BJ (cell line): ENCODE measurements around the gene LIN7C. TPM values are rescaled to one million over a fixed set of nuclear protein-coding genes. Genes with fewer than 3 reads are reported as not detected.

Experiments used
- CTCF ChIA-PET: fragments of 350-600 bp; formaldehyde crosslinking; extraction: SDS; loops from one replicate; lab custom pipeline; 2021; ENCODE audit warnings: antibody characterized with exemption, inconsistent platforms; lab: Yijun Ruan, JAX
- POLR2A ChIA-PET: fragments of 300-600 bp; sonication (Branson Sonifier 250); formaldehyde crosslinking; extraction: SDS; loops from one replicate; lab custom pipeline; 2021; ENCODE audit warnings: antibody characterized with exemption; lab: Charles Lee
- DNase-seq: peaks from one replicate; pipeline ENCODE4 v3.0.0-alpha.2; 2011; ENCODE audit warnings: low read depth
- H3K27me3 ChIP-seq: 2 replicates; pipeline ENCODE4 v1.6.0; 2011; ENCODE audit warnings: low read length; ENCODE audit not compliant: control insufficient read depth, insufficient read depth
- H3K36me3 ChIP-seq: 2 replicates; pipeline ENCODE4 v1.5.1; 2011; ENCODE audit warnings: low read length; ENCODE audit not compliant: control insufficient read depth, insufficient read depth
- H3K4me3 ChIP-seq: 2 replicates; pipeline ENCODE4 v1.5.1; 2011; ENCODE audit warnings: low read depth, mild to moderate bottlenecking, control low read depth, low read length
- CTCF ChIP-seq: IDR thresholded peaks from 2 replicates; pipeline ENCODE4 v1.5.1; 2011; ENCODE audit warnings: low read depth, mild to moderate bottlenecking, control low read depth, inconsistent platforms, low read length, moderate library complexity; ENCODE audit not compliant: insufficient read depth
- polyA plus RNA-seq: library from polyadenylated mRNA; depleted of rRNA; stranded (reverse); fragments of >200 nt; gene quantifications from 2 replicates; pipeline ENCODE4 v1.2.3, GENCODE V29; 2011

LIN7C gene
- polyA plus RNA-seq, 1 experiment, result 5.8 TPM

GRCh38 chr11:27477831-27478230, 28.7 kb downstream of the LIN7C start:
- no peak for TF ChIP-seq CTCF
- no peak for DNase-seq
- POLR2A ChIA-PET, result no interaction called here
- Histone ChIP-seq H3K27me3 (no peaks in the 10 kb centered on the region), H3K36me3 (no peaks in the 10 kb centered on the region), H3K4me3 (no peak overlapping the region)
- CTCF ChIA-PET, result no interaction called here

DNA sequence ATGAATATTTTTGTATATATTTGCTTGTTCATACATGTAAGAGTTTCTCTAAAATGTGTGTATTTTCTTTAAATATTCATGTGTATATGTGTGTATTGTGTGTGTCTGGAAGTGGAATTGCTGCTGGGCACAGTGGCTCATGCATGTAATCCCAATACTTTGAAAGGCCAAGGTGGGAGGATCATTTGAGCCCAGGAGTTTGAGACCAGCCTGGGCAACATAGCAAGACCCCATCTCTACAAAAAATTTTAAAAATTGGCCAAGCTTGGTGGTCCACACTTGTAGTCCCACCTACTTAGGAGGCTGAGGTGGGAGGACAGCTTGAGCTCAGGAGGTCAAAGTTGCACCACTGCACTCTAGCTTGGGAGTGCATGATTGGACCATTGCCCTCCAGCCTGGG, 29.3 kb downstream of the LIN7C start:
- POLR2A ChIA-PET, result no interaction called here

DNA sequence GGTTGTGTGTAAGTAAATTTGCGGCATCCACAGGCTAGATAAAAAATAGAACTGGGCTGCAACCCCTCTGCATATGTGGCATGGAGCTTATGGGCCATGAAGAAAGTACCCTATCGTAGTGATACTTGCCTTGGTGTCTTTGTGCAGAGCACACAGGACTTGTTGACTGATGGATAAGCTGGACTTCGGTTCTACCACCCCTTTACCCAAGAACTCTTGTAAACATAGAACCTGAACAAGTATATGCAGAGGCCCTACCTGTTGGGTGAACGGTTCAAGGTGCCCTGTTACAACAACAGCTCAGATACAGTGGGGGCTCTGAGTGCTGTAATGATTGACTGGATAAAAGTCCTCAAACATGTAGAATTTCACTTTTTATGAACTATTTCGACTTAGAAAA, 30.9 kb downstream of the LIN7C start:
- no peak for DNase-seq
- Histone ChIP-seq H3K4me3 (no peak overlapping the region), H3K27me3 (no peaks in the 10 kb centered on the region), H3K36me3 (no peaks in the 10 kb centered on the region)
- CTCF ChIA-PET, result interaction anchor here (0.6 to 5.1 kb wide), 3 partner anchors 10 to 290 kb away, joined by 3 to 24 read pairs (median 7); no protein-coding TSS in a partner anchor
- POLR2A ChIA-PET, result no interaction called here
- no peak for TF ChIP-seq CTCF

More for the DNA sequence above, 29.3 kb downstream of the LIN7C start:
- Histone ChIP-seq H3K27me3 (no peaks in the 10 kb centered on the region), H3K4me3 (no peak overlapping the region), H3K36me3 (no peaks in the 10 kb centered on the region)
- CTCF ChIA-PET, result interaction anchor here (2.5 kb wide), 1 partner anchor 181 kb away, joined by 7 read pairs; no protein-coding TSS in a partner anchor
- DNase-seq, result no peak
- no peak for TF ChIP-seq CTCF

DNA sequence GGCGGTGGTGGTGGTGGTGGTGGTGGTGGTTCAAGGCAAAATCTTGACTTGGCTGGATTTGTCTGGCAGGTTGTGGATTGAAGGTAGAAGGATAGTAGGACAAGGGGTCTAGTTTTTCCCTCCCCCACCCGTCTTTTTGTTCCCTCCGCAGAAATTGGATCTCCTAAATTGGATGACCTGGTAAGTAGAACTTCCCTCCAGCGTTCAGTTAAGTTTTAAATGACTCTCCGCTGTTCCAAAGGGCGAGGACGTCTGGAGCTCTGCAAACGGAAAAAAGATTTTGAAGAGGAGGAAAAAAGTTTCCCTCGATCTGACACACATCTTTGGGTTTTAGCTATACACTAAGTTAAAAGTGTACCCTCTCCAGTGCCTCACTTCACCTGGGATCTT, 33.6 kb downstream of the LIN7C start:
- H3K36me3 ChIP-seq, result no peaks in the 10 kb centered on the region
- CTCF ChIA-PET, result interaction anchor here (0.6 to 5.1 kb wide), 4 partner anchors 11 to 177 kb away, joined by 3 to 24 read pairs (median 4); no protein-coding TSS in a partner anchor
- POLR2A ChIA-PET, result interaction anchor here (0.7 kb wide), 1 partner anchor 1493 kb away, joined by 21 read pairs; no protein-coding TSS in a partner anchor
- no peaks in the 10 kb centered on the region for H3K27me3 ChIP-seq
- TF ChIP-seq CTCF, result no peak
- H3K4me3 ChIP-seq, result peak overlapping the region; percentile 78
- no peak for DNase-seq

DNA sequence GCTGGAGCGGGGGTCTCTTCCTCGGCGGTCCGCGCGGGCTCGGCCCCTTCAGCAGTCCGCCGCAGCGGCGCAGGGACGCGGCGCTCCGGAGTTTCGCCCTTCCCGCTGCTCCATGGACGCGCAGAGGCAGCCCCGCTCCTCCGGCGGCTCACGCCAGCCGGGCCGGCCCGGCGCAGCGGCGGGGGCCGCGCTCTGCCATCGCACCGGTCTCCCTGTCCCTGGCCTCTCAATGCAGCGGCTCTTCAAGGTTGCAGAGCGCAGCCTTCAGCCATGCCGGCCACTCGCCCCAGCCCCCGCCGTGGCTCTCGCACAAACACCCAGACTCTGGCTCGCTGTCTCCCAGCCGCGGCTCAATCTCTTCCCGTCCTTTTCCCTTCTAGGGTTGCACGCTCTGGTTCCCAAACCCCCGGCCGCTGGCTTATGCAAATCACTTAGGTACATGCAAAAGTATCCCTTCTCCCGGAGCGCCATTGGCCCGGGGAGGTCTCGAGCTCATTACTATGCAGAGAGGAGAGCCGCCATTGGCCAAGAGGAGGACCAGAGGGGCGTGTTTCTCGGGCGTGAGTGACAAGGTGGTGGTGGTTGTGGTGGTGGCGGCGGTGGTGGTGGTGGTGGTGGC, 34.1 kb downstream of the LIN7C start, which contains the start of gene LGR4:
LGR4 (minus strand) TSS at position 393 of the 619 bp plus-strand sequence. CDS start 488 bp downstream, outside the sequence.
- no peaks in the 10 kb centered on the region for H3K27me3 ChIP-seq
- H3K4me3 ChIP-seq, result peak within 1 kb of the TSS; percentile 78
- ChIA-PET CTCF (interaction anchor here (0.6 to 5.1 kb wide), 3 partner anchors 11 to 122 kb away, joined by 3 to 24 read pairs (median 5); no protein-coding TSS in a partner anchor), POLR2A (interaction anchor here (0.6 to 0.7 kb wide), 2 partner anchors 109 to 1493 kb away, joined by 7 to 21 read pairs; partner anchors contain the start of gene CCDC34)
- TF ChIP-seq CTCF, result no peak
- DNase-seq, result peak; percentile 73
- H3K36me3 ChIP-seq, result no peaks in the 10 kb centered on the region
